NOMO-1 (cell line): Measurements from ENCODE around the gene SREBF2.

Experiments used
- DNase-seq, 2 experiments: peaks; one replicate each; lab custom pipeline; 2025; ENCODE audit not compliant: unreplicated experiment in 2 of 2; lab: John Stamatoyannopoulos, UW

SREBF2 gene

GRCh38 chr22:41917903-41918791 is 85.2 kb downstream of the SREBF2 start:
- DNase-seq: peak; percentile 49 to 53

GRCh38 chr22:41919357-41920224 is 86.7 kb downstream of the SREBF2 start:
- peak; percentile 87 to 88 for DNase-seq

GRCh38 chr22:41920271-41920976 is 87.5 kb downstream of the SREBF2 start:
- DNase-seq: peak; percentile 54 to 59

- no peak for DNase-seq
These were observed 89.4 kb downstream of the SREBF2 start for GRCh38 chr22:41922328-41922727.

- DNase-seq: no peak
These were observed 90.2 kb downstream of the SREBF2 start for GRCh38 chr22:41922940-41923594.

- DNase-seq: no peak
These were observed 90.8 kb downstream of the SREBF2 start for GRCh38 chr22:41923595-41924276.

GRCh38 chr22:41925783-41926460 is 93.0 kb downstream of the SREBF2 start:
- DNase-seq: peak; percentile 57 to 79

GRCh38 chr22:41927813-41928212 is 94.9 kb downstream of the SREBF2 start:
- DNase-seq: no peak

- DNase-seq: no peak
These were observed 95.9 kb downstream of the SREBF2 start for GRCh38 chr22:41928593-41929417.

GRCh38 chr22:41929418-41929810 is 96.5 kb downstream of the SREBF2 start:
- DNase-seq: no peak

GRCh38 chr22:41931701-41932269 is 98.9 kb downstream of the SREBF2 start:
- DNase-seq: no peak

GRCh38 chr22:41932353-41932752 is 99.4 kb downstream of the SREBF2 start:
- DNase-seq: no peak

- DNase-seq: no peak
These were observed 100.7 kb downstream of the SREBF2 start for GRCh38 chr22:41933411-41934177.

- no peak for DNase-seq
These were observed 101.5 kb downstream of the SREBF2 start for GRCh38 chr22:41934284-41935014.

GRCh38 chr22:41935015-41935351 is 102.1 kb downstream of the SREBF2 start:
- no peak for DNase-seq

GRCh38 chr22:41935509-41935908 is 102.6 kb downstream of the SREBF2 start:
- DNase-seq: no peak

- DNase-seq: no peak
These were observed 103.9 kb downstream of the SREBF2 start for GRCh38 chr22:41936894-41937169.
